Fibroblast of skin of left biceps (primary cell): ENCODE data around the gene WDPCP.
A peak's percentile ranks its signal among the peaks of the same experiment; 100 is the strongest.
"Not testable (repeated sequence)": the region's sequence is repeated elsewhere in the genome, so short reads cannot be mapped to it uniquely, and the experiment has no call there.

ENCODE experiments used
- DNase-seq, 2 experiments: peaks; one replicate each; pipeline ENCODE4 v3.0.0-alpha.2; 2013; ENCODE audit warnings: low read depth in 2 of 2

WDPCP gene

GRCh38 chr2:63588385-63589147 lies at the start of gene WDPCP, which contains the start of gene MDH1:
WDPCP (minus strand) TSS chr2:63588477; CDS start chr2:63588271, 206 bp downstream.
MDH1 (plus strand) TSS chr2:63588963; CDS start chr2:63589044, 81 bp downstream.
- peak; percentile 99 for DNase-seq

- DNase-seq: no peak
These were observed 44.1 kb upstream of the WDPCP start for GRCh38 chr2:63632382-63632781.

- DNase-seq: no peak
These were observed 43.2 kb upstream of the WDPCP start for GRCh38 chr2:63631501-63631900.

GRCh38 chr2:63628403-63628942 lies 40.2 kb upstream of the WDPCP start:
- DNase-seq: no peak

GRCh38 chr2:63627866-63628265 lies 39.6 kb upstream of the WDPCP start:
- no peak for DNase-seq

- DNase-seq: not testable (repeated sequence)
These were observed 35.5 kb upstream of the WDPCP start for GRCh38 chr2:63623763-63624162.

GRCh38 chr2:63622751-63623150 lies 34.5 kb upstream of the WDPCP start:
- DNase-seq: no peak

- no peak for DNase-seq
These were observed 31.1 kb upstream of the WDPCP start for GRCh38 chr2:63619328-63619727.

- DNase-seq: no peak
These were observed 29.1 kb upstream of the WDPCP start for GRCh38 chr2:63617366-63617765.

- DNase-seq: no peak
These were observed 27.0 kb upstream of the WDPCP start for GRCh38 chr2:63614983-63615945.

- peak; percentile 71 to 75 for DNase-seq
These were observed 26.2 kb upstream of the WDPCP start for GRCh38 chr2:63614448-63614968.

GRCh38 chr2:63613391-63613901 lies 25.2 kb upstream of the WDPCP start:
- no peak for DNase-seq

GRCh38 chr2:63610525-63610924 lies 22.2 kb upstream of the WDPCP start:
- no peak for DNase-seq

- not testable (repeated sequence) for DNase-seq
These were observed 20.6 kb upstream of the WDPCP start for GRCh38 chr2:63608865-63609264.

GRCh38 chr2:63604666-63605065 lies 16.4 kb upstream of the WDPCP start:
- no peak for DNase-seq

GRCh38 chr2:63600881-63601460 lies 12.7 kb upstream of the WDPCP start:
- DNase-seq: no peak

GRCh38 chr2:63598981-63599380 lies 10.7 kb upstream of the WDPCP start:
- no peak for DNase-seq

GRCh38 chr2:63596401-63596883 lies 8.2 kb upstream of the WDPCP start:
- no peak for DNase-seq

GRCh38 chr2:63594660-63595059 lies 6.4 kb upstream of the WDPCP start:
- no peak for DNase-seq

GRCh38 chr2:63591566-63592175 lies 3.4 kb upstream of the WDPCP start:
- no peak for DNase-seq
